Left renal cortex interstitium (tissue), 4 donors: ENCODE data around the gene FTCD. TPM values are rescaled to one million over a fixed set of nuclear protein-coding genes. Genes with fewer than 3 reads are reported as not detected.

Experiments
- DNase-seq, 4 donors: peaks; one replicate each; pipeline ENCODE4 v3.0.0-alpha.2; 2013; ENCODE audit warnings: low read depth in 4 of 4, low spot score in 2 of 4, missing footprints in 1 of 4
- polyA plus RNA-seq, 4 donors: library from polyadenylated mRNA; unstranded; fragments of 120-200 nt; gene quantifications; one replicate each; pipeline ENCODE4 v1.2.1, GENCODE V29; 2013; ENCODE audit not compliant: insufficient read length in 4 of 4

FTCD gene
- polyA plus RNA-seq, 4 donors, result 21.5 to 51.7 (median 31.4) TPM

- DNase-seq, result no peak
These were observed 60.2 kb downstream of the FTCD start for GRCh38 chr21:46095083-46095719.

DNA sequence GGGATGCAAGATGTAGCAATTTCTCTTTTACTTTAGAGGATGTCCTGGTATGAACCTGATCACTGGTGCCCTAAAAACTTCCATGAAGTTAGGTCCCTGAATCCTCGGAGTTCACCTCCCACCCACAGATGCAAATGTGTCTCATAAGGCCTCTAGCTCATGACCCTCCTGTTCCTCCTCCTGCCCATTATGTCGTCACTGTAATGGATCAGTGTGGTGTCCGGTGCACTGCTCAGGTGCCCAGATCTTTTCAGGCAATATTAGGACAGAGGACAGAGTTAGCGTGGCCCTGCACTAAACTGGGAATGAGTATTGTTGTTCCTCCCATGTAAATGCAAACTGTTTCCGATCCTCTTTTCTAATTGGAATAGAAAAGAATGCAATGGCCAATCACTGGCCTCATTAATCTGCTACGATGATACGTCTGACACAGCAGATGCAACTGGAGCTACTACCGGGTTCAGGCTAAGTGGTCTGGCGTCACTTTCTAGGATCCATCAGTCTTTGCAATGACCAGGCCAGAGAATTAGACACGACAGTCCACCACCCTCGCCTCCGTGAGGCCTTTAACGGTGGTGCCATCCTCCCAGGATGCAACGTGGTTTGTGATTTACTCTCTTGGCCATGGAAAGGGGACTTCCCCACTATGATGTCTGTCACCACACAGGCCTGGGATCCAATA, 60.8 kb downstream of the FTCD start:
- no peak for DNase-seq

DNA sequence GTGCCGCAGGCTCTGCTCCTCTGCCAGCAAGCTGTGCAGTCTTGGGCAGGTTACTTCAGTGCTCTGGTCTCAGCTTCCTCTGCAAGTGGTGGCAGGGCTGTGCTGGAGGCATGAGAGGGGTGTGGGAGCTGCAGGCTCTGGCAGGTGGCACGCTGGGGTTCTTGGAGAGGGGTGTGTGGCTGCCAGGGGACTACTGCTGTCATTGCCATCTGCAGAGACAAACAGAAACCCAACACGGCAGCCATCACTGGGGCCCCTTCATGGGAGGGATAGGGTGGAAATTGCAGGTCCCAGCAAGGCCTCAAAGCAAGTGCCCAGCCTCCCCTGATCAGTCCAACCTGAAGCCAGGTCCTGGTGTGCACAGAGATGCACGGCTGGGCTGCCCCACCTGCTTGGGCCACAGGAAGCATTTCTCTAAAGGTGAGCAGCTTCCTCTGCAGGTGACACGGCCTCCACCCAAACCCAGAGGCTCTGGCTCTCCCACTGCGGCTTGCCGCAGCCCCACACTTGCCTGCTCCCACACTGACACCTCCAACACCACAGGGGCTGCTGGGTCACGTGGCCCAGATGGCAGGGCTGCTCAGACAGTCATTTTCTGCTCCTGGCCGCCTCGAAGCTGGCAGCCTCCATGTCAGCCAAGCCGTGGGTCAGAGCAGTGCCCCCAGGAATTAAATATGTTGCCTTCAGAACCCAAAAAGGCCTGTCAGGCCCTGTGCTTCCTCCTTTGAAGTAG, 61.5 kb downstream of the FTCD start:
- no peak for DNase-seq

- DNase-seq, result no peak
These were observed 62.3 kb downstream of the FTCD start for GRCh38 chr21:46092811-46093667.

- DNase-seq, result no peak
These were observed 63.2 kb downstream of the FTCD start for GRCh38 chr21:46092026-46092764.

- no peak for DNase-seq
These were observed 63.8 kb downstream of the FTCD start for GRCh38 chr21:46091631-46092025.

GRCh38 chr21:46091118-46091517, 64.3 kb downstream of the FTCD start:
- DNase-seq, result no peak

GRCh38 chr21:46089285-46089684, 66.1 kb downstream of the FTCD start:
- DNase-seq, result no peak

GRCh38 chr21:46088189-46088588, 67.2 kb downstream of the FTCD start:
- no peak for DNase-seq

DNA sequence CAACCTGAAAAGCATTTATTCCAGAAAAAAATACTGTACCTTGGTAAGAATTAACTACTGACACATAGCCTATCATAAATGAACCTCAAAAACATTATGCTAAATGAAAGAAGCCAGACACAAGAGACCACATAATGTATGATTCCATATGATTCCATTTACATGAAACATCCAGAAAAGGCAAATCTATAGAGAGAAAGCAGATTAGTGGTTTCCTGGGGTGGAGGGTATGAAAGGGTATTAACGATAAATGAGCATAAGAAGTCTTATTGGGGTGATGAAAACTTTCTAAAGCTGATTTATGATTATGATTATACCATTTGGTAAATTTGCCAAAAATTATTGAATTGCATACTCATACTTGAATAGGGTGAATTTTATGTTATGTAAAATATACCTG, 67.7 kb downstream of the FTCD start:
- DNase-seq, result no peak

Other genes with a start within 250 kb of the FTCD start
- 100 to 1,000 TPM; 218 to 378 (median 313) TPM for gene COL6A1, start 173.8 kb downstream of the FTCD start, polyA plus RNA-seq
- 100 to 1,000 TPM; 184 to 330 (median 231) TPM for gene COL6A2, start 57.5 kb downstream of the FTCD start, polyA plus RNA-seq
- 10 to 100 TPM in 2 of 4 donors, 1 to 10 TPM in 2; 6.5 to 18.8 (median 13.6) TPM for gene SPATC1L, start 28.9 kb upstream of the FTCD start, polyA plus RNA-seq
- 10 to 100 TPM; 24.6 to 57.0 (median 41.4) TPM for gene LSS, start 73.2 kb upstream of the FTCD start, polyA plus RNA-seq
- 100 to 1,000 TPM in 2 of 4 donors, 10 to 100 TPM in 2; 64.5 to 114 (median 87.3) TPM for gene MCM3AP, start 130.0 kb upstream of the FTCD start, polyA plus RNA-seq
- gene YBEY, start 130.8 kb upstream of the FTCD start, polyA plus RNA-seq, result 10 to 100 TPM; 21.7 to 27.1 (median 23.3) TPM
- gene C21orf58, start 168.3 kb upstream of the FTCD start, polyA plus RNA-seq, result 10 to 100 TPM in 3 of 4 donors, 1 to 10 TPM in 1; 6.1 to 26.2 (median 16.9) TPM
- 10 to 100 TPM; 25.6 to 46.3 (median 35.3) TPM for gene PCNT, start 168.6 kb upstream of the FTCD start, polyA plus RNA-seq